CD4-positive, alpha-beta T cell treated with Interleukin-17A for 4 hours (primary cell): ENCODE measurements around the gene ERICH2.

Experiments
- DNase-seq: peaks from one replicate; pipeline ENCODE4 v3.0.0-alpha.2; 2020; ENCODE audit warnings: mixed read lengths

ERICH2 gene

GRCh38 chr2:170818036-170818751 lies 48.0 kb downstream of the ERICH2 start:
- no peak for DNase-seq

DNA sequence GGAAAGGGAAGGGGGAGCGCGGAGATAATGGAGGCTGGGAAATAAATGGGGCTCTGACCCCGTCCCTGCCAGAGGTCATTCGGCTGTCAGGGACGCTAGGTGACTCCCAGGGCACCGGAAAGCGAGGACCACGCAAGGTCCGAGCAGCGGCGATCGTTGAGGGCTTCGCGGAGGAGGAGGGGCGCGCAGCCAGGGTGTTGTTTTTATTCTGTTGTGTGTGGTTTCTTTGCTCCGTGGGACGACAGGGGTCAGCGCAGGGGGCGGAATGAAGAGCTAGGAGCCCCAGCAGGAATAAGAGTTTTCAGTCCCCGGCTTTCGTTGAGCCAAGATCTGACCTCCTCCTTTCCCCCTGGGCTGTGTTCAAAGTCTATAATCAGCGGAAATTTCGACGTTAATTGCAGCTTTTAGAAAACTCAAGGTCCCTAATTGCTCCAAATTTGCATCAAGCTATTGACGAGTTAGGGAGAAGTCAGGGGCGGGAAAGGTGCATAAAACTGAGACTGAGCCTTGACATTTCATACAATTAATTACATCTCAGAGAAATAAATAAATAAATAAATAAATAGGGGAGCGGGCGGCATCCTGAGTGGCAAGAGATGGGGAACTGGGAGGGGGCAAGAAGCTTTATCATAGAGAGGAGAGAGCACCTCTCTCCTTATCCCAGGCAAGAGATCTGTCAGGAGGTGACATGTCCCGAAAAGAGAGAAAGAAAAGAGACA lies 48.7 kb downstream of the ERICH2 start:
- DNase-seq = no peak

DNA sequence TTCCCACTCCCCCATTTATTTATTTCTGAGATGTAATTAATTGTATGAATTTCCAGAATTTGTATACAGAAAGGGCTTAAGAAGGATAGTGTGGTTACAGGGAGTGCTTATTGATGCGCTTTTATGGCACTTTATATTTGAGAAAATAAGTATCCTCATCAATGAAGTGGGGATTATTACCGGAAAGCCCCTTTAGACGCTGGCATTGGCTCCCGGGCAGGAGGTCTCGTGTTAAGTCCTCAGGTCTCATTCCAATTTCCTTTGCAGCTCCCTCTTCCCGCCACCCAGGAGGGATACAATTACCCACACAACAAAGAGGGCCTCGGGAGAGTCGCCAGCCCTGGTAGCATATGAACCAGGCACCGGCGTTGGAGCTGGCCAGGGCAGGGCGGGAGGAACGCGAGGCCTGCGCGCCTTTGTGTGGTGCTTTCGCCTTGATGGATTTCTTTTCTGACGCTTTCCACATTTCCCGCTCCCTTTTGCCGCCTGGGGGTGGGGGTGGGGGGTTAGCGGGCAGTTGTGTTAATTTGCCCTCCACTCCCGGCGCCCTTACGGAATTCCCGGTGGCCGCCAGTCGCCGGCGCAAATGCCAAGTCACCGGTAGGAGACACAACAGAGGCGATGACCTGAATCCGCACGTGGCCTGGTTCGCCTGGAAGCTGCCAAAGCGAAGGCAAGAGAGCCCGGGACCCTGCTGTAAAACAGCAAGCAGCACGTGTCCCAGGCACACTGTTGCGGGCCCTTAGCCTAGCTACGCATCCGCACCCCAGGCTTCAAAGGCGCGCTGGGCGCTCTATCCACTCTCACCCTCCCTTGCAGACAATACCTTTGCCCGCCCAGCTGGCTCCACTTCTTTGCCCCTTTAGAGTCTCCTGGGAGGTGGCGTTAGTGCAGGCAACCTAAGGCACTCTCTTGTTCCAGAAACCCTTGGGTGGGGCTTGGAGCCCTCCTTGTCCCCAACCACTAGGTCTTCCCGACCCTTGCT lies 49.8 kb downstream of the ERICH2 start:
- no peak for DNase-seq

DNA sequence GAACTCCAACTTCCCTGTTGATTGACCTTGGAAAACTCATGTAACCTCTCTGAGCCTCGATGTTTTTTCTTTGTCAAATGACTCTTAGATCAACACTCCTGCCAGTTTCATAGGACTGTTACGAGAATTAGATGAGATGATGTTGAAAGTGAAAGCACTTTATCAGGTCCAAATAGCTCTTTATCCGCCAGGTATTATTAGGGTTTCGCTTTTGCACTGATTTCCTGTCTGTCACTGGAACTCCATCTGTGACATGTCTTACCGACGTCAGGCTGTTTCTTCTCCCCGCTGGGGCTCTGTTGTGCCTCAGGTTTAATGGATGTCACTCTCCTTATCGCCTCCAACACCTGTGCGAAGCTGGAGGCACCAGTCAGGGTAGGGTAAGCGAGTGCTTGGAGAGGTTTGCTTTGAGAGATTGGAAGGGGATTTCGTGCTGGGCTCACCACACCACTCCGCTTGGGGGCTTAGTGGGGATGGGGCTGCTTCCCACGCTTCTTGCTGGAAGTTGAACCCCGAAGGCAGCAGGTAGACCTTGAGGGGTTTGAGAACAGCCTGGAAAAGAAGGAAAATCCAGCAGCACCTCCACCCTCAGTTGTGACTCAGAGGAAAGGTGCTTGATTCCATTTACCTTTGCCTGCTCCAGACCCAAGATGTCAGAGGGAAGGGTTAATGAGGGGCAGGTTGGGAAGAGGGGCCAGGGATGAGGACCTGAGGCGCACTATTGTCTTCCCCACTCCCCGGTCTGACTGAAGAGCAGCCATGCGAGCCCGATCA lies 50.8 kb downstream of the ERICH2 start:
- peak; percentile 19 for DNase-seq

- no peak for DNase-seq
These were observed 51.5 kb downstream of the ERICH2 start for GRCh38 chr2:170821531-170822289.

DNA sequence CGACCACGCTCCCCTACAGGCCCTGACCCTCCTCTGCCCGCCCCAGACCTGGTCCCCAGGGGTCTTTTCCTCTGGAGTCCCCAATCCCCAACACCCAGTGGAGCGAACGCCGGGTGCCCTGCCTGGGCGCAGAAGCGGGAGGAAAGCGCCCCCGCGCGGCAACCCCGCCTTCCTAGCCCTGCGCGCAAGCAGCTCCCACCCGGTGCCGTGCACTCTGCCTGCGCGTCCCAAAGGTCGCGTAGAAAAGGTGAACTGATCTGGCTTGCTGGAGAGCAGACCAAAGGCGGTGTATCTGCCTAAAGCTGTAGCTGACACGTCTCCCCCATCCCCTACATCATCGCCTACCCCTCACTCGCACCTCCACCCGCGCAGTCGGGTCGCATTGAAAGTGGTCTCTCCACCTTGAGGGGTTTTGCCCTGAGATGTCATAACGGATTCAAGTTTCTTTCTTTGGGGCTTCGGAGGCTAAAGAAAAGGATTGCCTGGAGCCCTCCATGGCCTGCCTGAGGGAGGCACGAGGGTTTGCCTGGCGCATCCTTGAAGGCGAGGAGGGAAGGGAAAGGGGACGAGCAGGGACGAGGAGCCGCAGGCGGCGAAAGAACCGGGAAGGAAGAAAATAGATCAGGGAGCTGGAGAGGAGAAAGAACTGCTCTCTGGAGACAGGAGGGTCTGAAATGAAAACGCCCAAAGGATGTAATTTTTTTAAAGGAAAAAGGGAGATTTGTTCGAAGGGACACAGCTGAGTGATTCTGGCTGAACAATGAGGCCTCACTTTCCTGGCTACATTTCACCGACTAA lies 52.3 kb downstream of the ERICH2 start:
- peak; percentile 42 for DNase-seq

DNA sequence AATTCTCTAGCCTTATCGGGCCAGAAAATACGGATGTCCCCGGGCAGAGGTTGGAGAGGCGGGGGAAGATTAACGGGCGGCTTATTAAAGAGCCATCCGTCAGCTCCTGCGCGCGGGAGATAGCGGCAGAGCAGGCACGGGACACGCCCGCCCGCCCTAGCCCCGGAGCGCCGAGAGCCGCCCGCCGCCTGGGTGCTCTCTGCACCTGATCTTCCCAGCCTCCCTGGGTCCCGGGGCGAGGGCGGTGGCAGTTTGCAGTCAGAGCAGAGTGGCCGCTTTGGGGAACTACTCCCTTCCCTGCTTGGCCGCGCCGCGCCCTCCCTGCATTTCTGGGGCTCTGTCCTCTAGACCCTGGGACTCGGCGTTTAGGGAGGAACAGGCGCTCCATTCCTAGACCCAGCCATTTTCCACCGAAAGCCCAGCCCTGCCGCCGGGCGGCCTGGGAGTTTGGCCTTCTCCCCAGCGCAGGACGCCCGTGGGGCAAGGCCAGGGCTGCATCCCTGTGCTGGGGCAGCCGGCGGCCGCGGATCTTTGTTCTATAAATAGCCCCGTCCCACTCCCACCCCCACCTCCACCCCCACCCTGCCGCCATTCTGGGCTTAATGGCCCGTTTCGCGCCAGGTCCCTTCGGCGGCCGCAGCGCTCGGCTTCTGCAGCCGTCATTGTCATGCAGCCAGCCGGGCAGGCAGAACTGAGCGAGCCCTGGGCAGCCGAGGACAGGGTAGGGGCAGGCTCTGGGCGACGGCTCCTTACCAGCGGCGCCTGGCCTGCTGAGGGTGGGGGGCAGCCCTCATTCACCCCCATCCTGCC lies 53.1 kb downstream of the ERICH2 start:
- no peak for DNase-seq

- DNase-seq = no peak
These were observed 53.7 kb downstream of the ERICH2 start for GRCh38 chr2:170823898-170824215.

DNA sequence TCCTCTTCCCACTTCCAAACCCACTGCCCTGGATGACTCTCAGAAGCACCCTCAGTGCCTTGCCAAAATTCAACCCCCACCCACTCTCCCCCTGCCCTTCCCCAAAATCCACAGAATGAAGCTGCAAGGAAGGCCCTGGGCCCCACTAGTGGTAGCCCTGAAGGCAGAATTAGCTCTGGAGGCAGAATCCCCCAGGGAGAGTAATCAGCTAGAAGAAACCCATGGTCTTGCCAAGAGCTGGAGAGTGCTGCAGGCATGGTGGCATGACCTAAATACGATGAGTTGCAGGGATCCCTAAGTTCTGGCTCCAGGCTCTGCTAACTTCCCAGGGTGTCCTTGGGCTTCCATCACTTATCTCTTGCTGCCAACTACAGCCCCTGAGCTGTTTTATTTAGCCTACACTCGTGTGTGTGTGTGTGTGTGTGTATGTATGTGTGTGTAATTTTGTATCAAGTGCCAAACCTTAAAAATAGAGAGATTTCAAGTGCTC lies 54.4 kb downstream of the ERICH2 start:
- DNase-seq = no peak

DNA sequence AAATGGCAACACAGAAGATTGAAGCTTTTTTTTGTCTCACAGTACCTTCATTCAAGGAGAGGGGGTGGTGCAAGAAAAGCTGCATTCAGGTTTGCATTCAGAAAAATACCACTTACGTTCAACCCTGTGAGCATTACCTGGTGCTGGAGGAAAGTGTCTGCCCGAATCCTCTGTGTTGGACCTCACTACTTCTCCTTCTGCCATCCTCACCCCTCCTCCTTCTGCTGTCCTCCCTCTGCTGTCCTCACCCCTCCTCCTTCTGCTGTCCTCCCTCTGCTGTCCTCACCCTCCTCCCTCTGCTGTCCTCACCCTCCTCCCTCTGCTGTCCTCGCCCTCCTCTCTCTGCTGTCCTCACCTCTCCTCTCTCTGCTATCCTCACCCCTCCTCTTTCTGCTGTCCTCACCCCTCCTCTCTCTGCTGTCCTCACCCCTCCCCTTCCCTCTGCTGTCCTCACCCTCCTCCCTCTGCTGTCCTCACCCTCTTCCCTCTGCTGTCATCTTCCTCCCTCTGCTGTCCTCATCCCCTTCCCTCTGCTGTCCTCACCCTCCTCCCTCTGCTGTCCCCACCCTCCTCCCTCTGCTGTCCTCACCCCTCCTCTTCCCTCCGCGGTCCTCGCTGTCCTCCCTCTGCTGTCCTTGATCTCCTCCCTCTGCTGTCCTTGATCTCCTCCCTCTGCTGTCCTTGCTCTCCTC lies 57.8 kb downstream of the ERICH2 start:
- no peak for DNase-seq

GRCh38 chr2:170828533-170828916 lies 58.3 kb downstream of the ERICH2 start:
- DNase-seq = no peak

GRCh38 chr2:170829036-170829435 lies 58.9 kb downstream of the ERICH2 start:
- no peak for DNase-seq

GRCh38 chr2:170830166-170830565 lies 60.0 kb downstream of the ERICH2 start:
- DNase-seq = no peak

DNA sequence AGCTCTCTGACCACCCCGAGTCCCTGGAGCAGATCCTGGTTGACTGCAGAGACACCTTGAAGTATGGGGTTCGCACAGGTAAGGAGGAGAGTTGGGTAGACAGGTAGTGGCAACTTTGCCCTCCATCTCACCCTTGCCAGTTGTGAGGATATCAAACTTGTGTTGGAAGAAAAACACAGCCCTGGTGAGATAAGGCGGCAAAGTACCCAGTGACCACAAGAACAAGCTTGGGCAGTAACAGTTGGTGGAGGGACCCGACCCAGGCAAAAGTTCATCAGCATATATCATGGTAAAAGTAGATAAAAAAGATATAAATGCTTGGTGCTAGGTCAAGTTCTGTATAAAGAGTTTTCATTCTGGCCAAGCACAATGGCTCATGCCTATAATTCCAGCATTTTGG lies 60.9 kb downstream of the ERICH2 start:
- no peak for DNase-seq

DNA sequence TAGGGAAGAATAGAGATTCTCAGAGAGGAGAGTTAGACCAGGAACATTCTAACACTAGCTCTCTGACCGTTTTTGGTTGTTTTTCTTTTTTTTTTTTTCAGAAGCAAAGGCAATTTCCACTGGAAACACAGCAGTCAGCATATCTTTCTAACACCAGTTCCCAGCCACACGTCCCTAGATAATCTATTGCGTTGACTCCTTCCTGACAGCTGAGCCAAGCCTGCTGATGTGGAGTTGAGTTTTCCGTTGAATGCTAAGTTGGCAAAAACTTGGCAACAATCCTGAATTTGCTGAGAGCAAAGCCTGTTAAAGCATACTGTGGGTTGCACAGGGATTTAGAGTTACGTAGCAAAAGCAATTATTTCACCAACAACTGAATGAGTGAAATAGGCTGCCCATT lies 65.8 kb downstream of the ERICH2 start:
- no peak for DNase-seq

- DNase-seq = no peak
These were observed 70.6 kb downstream of the ERICH2 start for GRCh38 chr2:170840717-170841210.

GRCh38 chr2:170842785-170843184 lies 72.6 kb downstream of the ERICH2 start:
- DNase-seq = no peak

GRCh38 chr2:170843656-170844055 lies 73.5 kb downstream of the ERICH2 start:
- DNase-seq = no peak

GRCh38 chr2:170845343-170845742 lies 75.2 kb downstream of the ERICH2 start:
- DNase-seq = no peak
